AG09309 (cell line): ENCODE data around the gene DSTN.

Source experiments
- DNase-seq: peaks from one replicate; pipeline ENCODE4 v3.0.0-alpha.2; 2010; ENCODE audit warnings: low read depth
- H3K4me3 ChIP-seq: 2 replicates; pipeline ENCODE4 v1.5.1; 2011; ENCODE audit warnings: mild to moderate bottlenecking, low read depth, low read length, moderate library complexity; ENCODE audit not compliant: control insufficient read depth
- TF ChIP-seq, protein P1 (sequence below): IDR thresholded peaks from 2 replicates; pipeline ENCODE4 v1.5.1; 2011; ENCODE audit warnings: mild to moderate bottlenecking, low read depth, low read length, inconsistent platforms; ENCODE audit not compliant: insufficient read depth, control insufficient read depth; ENCODE audit errors: missing control alignments

The DSTN gene

GRCh38 chr20:17593902-17594301, 24.0 kb downstream of the DSTN start:
- TF ChIP-seq, protein P1, sequence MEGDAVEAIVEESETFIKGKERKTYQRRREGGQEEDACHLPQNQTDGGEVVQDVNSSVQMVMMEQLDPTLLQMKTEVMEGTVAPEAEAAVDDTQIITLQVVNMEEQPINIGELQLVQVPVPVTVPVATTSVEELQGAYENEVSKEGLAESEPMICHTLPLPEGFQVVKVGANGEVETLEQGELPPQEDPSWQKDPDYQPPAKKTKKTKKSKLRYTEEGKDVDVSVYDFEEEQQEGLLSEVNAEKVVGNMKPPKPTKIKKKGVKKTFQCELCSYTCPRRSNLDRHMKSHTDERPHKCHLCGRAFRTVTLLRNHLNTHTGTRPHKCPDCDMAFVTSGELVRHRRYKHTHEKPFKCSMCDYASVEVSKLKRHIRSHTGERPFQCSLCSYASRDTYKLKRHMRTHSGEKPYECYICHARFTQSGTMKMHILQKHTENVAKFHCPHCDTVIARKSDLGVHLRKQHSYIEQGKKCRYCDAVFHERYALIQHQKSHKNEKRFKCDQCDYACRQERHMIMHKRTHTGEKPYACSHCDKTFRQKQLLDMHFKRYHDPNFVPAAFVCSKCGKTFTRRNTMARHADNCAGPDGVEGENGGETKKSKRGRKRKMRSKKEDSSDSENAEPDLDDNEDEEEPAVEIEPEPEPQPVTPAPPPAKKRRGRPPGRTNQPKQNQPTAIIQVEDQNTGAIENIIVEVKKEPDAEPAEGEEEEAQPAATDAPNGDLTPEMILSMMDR: no peak
- H3K4me3 ChIP-seq: no peak overlapping the region
- DNase-seq: no peak

GRCh38 chr20:17594443-17594842, 24.6 kb downstream of the DSTN start:
- H3K4me3 ChIP-seq: no peak overlapping the region
- DNase-seq: no peak
- TF ChIP-seq, protein P1: no peak

DNA sequence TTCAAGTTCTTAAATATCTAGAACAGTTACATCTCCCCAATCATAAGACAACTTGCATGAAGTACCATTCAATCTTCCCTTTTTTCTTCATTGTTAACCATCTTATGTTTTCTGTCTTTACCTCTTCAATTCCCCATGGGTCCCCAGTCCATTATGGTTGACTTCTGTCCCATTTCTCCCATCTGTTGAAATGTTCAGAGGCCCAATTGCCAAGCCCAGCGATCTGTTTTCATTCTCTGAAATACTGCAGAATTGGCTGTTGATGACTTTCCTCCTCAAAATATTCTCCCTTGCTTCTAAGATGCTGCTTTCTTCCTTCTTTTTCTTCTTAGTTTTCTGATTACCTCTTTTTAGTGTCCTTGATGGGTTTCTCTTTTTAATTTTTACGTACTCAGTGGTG, 26.0 kb downstream of the DSTN start:
- no peak overlapping the region for H3K4me3 ChIP-seq
- DNase-seq: no peak
- TF ChIP-seq, protein P1: no peak

DNA sequence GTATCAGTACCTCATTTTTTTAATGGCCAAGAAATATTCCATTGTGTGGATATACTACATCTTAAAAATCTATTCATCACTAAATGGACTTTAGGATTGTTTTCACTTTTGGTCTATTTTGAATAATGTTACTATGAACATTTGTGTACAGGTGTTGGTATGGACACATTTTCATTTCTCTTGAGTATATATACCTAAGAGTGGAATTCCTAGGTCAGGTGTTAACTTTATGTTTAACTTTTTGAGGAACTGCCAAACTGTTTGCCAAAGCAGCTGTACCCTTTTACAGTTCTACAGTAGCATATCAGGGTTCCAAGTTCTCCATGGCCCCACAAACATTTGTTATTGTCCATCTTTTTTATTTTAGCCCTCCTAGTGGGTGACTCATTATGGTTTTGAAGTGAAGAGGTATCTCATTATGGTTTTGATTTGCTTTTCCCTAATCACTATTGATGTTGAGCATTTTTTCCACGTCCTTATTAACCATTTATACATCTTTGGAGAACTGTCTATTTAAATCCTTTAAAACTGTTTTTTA, 28.2 kb downstream of the DSTN start:
- no peak overlapping the region for H3K4me3 ChIP-seq
- TF ChIP-seq, protein P1: no peak
- no peak for DNase-seq

DNA sequence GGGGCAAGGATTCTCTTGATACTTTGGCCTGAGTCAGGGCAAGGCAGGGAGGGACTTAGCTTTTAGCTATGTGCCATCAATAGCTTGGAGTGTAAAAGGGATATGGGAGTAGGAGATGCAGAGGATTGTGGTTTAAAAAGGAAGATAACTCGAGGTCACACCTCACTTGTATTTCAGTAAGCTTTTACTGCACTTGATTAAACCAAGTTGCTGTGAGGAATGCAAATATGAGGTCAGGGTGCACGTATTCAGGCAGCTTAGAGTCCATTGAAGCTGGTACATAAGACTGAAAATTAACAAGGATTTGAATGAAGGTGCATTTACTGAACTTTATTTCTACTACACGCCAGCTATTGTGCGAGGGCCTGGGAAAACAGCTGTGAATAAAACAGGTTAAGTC, 32.1 kb downstream of the DSTN start:
- no peak for DNase-seq
- no peak overlapping the region for H3K4me3 ChIP-seq
- TF ChIP-seq, protein P1: no peak

DNA sequence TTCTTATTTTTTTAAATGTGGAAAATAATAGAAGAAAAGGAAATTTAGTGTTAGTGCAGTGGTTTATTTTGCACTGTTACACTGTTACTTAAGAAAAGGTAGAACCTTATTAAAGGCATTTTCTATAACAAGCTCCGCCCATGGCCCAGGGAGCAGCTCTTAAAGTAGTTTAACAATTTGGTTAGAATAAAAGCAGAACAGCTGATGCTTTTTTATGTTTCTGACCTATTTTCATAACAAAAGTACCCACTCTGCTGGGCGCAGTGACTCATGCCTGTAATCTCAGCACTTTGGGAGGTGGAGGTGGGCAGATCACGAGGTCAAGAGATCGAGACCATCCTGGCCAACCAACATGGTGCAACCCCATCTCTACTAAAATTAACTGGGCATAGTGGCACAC, 32.6 kb downstream of the DSTN start:
- DNase-seq: no peak
- no peak overlapping the region for H3K4me3 ChIP-seq
- TF ChIP-seq, protein P1: no peak
